ENCODE data around the gene ZNF761.
"Not testable (repeated sequence)": the region's sequence is repeated elsewhere in the genome, so short reads cannot be mapped to it uniquely, and the experiment has no call there.

ZNF761 gene

DNA sequence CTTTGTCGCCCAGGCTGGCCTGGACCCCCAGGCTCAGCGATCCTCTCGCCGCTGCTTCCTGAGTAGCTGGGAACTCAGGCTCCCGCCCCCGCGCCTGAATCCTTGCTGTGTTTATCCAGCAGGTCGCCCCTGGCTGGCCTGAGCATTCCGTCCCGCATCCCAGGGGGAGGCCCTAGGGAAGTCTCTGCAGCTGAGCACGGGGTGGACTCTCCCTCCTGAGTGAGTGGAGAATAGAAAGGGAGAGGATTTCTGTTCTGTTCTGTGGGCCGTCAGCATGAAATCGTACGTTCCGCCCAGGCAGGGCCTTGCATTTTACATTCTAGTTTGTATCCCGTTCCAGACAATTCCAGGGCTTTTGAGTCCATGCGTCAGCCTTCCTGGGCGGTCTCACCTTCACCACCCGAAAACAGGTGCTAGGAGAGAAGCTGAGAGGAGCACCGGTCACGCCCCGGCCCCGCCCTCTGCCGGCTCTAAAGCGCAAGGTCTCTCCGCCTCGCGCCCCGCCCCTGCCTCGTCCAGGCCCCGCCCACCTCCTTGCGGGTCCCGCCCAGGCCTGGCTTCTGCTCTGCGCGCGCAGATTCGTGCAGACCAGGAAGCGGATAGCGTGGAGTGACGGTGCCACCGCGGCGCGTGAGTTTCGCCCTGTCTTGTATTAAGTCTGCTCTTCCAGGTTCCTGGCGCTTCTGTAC lies at the start of gene ZNF761:
Gene ZNF761 (plus strand): TSS at position 586 of the 689 bp plus-strand sequence. CDS start 15,285 bp downstream, outside the sequence.
- peak; percentile 96 to 97 for DNase-seq

DNA sequence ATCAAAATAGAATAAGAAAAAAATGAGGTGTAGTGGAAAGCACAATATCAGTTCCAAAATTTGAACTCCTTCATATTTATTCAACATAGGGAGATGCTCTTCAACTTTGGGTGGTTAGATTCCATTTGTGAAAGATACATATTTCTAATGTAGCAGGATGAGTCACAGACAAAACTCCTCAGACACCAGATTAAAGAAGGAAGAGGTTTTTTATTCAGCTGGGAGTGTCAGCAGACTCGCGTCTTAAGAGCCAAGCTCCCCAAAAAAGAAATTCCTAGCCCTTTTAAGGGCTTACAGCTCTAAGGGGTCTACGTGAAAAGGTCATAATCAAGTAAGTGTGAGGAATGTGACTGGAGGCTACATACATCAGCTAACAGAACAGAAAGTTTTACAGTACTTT lies 43.6 kb upstream of the ZNF761 start:
- no peak for DNase-seq

DNA sequence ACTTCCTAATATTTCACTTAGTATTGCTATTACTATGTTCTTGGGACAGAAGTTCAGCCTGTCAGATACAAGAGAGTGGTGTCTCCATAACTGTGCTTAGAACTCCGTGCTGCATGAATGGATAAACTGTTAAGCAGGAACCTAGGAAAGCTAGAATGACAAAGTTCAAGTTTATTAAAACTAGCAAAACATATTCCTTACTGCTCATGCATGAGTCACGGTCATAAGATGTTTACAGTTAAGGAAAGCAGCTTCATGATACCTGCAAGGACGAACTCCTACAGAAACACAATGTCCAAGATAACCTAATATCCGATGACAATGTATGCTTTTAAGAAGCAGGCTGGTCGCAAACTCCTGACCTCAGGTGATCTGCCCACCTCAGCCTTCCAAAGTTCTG lies 42.9 kb upstream of the ZNF761 start:
- no peak for DNase-seq

DNA sequence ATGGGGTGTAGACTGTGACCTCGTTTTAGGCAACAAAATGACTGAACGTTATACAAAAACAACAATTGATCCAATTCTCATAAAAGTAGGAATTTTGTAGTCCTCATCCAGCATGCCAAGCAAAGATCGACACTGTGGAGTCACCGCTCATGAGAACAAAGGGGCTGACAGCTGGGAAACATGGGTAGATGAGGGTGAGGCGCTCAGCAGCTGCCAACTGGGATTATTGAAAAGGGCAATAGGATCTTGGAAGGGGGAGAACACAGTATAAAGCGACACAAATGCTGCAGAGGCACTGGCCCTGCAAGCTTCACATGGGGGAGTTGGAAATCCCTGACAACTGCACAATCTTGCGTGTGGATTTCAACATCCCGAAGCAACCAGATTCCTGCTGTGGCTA lies 42.2 kb upstream of the ZNF761 start:
- no peak for DNase-seq

DNA sequence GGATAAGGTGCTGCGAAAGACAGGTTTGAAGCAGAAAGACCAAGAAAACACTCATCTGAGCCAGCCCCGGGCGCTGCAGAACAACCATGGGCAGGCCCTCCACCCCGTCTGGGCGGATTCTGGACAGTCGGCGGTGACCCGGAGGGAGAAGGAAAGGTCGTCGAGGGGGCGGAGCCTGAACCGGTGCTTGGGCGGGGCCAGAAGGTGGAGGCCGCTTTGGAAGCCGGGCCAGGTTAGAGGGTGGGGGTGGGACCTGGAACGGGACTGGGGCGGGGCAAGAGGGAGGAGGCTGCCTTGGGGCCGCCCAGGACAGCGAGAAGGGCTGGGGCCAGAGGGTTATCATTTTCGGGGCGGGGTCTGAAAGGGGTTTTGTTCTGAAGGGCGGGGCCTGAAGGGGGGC lies 41.8 kb upstream of the ZNF761 start:
- DNase-seq, result no peak

DNA sequence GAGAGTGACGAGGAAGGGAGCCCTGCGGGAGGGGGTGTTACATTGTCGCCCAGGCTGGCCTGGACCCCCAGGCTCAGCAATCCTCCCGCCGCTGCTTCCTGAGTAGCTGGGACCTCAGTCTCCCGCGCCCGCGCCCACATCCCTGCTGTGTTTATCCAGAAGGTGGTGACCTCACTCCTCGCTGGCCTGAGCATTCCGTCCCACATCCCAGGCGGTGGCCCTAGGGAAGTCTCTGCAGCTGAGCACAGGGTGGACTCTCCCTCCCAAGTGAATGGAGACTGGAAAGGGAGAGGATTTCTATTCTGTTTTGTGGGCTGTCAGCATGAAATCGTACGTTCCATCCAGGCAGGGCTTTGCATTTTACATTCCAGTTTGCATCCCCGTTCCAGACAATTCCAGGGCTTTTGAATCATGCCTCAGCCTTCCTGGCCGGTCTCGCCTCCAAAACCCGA lies 37.2 kb upstream of the ZNF761 start:
- DNase-seq, result no peak

DNA sequence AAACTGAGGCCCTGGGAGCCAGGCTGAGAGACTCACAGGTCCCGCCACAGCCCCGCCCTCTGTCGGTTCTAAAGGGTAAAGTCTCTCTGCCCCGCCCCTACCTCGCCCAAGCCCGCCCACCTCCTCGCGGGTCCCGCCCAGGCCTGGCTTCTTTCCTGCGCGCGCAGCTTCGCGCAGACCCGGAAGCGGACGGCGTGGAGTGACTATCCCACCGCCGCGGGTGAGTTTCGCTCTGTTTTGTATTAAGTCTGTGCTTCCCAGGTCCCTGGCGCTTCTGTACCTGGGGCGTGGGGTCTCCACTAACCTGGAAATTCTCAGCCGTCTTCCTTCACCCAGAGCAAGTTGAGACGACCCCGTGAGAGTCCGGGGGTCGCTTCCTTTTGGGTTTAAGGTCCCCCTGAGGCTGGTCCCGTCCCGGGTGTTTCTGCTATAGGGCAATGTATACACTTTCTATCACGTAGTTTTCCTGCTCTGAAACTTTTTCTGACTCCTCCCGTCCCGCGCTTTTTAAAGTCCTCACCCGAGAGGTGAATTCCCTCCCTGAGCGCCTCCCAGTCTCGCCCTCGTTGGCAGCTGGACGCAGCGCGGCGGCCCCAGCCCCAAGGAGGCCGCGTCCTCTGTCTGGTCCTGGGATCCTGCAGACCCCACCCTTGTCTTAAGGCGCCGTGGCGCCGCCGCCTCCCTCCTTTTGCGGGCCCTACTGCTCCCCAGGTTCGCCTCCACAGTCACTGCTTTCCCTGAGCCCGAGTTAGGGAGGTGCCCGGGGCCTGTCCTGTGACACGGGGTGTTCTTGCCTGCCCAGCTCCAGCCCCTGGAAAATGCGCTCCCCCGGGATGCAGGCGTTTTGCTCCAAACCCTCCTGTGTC lies 36.6 kb upstream of the ZNF761 start, which contains the start of gene ZNF765:
Gene ZNF765 (plus strand): TSS at position 176 of the 866 bp plus-strand sequence. CDS start 2,867 bp downstream, outside the sequence.
- peak; percentile 95 for DNase-seq

DNA sequence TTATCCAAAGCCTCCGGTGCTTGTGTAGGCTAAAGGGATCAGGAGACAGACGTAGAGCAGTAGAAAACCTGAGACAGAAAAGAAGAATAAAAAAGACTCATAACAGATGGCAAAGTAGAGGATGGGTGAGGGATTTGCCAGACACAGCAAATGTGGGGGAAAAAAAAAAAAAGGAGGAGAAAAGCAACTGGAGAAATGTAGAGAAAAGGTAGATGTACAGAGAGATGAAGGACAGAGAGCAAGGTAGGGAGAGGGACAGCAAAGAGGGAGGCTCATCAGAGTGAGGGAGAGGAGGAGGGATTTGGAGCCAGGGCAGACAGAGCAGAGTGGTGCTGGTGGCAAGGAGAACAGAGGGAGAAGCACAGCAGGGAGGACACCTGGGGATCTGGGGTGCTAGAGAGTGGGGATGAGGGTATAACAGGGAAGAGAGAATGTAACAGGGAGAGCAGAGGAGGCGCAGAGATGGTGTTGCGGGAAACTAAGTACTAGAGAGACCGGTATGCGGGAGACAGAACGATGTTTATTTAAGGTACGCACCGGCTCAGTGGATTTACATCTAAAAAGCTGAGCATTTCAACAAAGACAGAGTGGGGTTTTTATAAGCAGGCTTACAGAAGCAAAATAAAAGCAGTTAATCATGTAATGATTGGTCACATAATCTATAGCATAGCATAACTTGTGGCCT lies 35.8 kb upstream of the ZNF761 start:
- DNase-seq, result not testable (repeated sequence)

DNA sequence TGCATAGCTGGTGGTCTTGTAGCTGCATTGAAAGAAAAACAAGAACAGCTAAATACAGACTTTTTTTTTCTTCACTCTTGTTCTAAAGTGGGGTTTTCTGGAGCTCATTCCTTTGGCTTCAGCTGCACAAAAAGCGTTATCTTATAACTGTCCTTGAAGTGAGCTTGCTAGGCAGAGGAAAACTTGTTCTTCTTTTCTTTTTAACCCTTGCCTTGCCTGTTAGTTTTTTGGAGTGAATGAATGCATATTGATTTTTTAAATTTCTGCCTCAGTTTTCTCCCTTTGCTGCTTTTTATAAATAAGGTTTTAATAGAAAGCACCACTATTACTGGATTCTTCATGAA lies 35.3 kb upstream of the ZNF761 start:
- no peak for DNase-seq

DNA sequence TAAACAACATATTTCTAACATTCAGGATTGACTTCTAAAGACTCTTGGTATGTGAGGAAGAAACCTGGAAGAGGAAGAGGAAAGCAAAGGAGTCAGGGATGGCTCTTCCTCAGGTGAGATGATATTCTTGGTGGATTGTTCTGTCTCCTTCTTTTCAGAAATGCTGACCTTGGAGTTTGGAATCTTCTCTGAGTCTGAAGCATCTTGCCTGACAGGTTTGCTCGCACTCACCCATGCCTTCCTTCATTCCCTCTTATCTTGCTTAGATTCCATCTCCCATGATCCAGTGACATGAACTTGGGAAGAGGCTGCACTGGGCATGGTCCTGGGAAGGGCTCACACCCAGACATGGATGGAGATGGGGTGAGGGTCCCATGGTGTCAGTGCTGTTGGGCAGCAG lies 33.9 kb upstream of the ZNF761 start:
- not testable (repeated sequence) for DNase-seq

DNA sequence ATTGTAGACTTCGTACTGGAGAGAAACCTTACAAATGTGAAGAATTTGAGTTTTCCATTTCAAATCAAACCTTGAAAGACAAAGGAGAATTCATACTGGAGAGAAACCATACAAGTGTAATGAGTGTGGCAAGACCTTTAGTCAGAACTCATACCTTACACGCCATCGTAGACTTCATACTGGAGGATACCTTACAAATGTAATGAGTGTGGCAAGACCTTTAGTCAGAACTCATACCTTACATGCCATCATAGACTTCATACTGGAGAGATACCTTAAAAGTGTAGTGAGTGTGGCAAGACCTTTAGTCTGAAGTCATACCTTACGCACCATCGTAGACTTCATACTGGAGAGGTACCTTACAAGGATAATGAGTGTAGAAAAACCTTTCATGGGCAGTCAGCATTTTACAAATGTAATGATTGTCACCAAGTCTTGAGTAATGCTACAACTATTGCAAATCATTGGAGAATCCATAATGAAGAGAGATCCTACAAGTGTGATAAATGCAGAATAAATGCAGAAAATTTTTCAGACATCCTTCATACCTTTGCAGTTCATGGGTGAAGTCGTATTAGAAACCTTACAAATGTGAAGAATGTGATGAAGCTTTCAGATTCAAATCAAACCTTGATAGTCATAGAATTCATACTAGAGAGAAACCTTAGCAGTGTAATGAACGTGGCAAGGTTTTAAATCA lies 22.1 kb upstream of the ZNF761 start:
- DNase-seq, result no peak

DNA sequence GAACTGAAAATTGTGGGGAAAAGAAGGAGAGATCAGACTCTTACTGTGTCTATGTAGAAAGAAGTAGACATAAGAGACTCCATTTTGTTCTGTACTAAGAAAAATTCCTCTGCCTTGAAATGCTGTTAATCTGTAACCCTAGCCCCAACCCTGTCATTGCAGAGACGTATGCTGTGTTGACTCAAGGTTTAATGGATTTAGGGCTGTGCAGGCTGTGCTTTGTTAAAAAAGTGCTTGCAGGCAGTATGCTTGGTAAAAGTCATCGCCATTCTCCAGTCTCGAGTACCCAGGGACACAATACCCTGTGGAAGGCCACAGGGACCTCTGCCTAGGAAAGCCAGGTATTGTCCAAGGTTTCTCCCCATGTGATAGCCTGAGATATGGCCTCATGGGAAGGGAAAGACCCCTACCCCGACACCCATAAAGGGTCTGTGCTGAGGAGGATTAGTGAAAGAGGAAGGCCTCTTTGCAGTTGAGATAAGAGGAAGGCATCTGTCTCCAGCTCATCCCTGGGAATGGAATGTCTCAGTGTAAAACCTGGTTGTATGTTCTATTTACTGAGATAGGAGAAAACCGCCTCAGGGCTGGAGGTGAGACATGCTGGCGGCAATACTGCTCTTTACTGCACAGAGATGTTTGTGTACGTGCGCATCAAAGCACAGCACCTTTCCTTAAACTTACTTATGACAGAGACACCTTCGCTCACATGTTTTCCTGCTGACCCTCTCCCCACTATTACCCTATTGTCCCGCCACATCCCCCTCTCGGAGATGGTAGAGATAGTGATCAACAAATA lies 11.1 kb upstream of the ZNF761 start:
- not testable (repeated sequence) for DNase-seq

DNA sequence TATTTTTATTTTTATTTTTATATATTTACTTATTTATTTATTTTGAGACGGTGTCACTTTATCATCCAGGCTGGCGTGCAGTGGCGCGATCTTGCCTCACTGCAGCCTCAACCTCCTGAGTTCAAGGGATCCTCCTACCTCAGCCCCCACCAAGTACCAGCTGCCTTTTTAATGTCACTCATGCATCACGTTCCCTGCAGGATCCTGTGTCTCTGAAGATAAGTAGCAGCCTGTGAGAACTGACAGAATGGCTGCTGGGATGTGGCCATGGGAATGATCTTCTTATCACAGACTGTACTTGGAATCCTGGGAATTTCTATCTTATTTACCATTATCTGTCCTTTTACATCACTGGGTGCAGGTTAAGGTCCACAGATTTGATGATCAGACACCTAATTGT lies 9.2 kb upstream of the ZNF761 start:
- no peak for DNase-seq

DNA sequence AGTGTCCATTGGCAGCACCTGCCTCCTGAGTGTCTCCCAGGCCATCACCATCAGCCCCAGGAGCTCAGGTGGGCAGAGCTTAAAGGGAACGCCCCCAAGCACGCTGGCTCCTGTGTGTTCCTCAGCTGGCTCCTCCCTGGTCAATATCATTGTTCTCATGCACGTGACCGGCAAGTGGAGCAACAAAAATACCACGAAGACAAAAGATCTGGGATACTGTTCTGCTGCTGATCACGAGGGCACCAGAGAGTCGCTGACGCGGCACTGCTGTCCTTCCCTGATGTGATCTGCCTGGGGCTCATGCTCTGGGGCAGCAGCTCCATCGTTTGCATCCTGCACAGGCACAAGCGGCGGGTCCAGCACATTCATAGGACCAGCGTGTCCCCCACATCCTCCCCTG lies 8.7 kb upstream of the ZNF761 start:
- DNase-seq, result not testable (repeated sequence)

DNA sequence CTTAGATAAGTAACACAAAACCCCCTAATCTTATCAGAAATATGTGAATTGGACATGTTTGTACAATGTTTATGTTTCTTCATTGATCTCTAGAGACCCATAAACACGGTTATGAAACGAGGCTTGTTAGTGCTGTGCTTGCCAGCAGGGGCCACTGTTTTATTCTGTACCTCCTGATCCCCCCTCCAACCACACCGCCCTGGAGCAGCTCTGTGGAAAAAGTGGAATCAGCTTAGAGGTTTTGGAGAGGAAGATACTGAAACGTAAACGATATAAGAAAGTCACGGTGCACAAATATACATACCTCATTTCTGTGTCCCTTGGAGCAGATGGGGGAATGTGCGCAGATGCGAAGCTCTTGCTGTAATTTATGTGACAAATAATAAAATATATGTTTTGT lies 8.1 kb upstream of the ZNF761 start:
- DNase-seq, result not testable (repeated sequence)

DNA sequence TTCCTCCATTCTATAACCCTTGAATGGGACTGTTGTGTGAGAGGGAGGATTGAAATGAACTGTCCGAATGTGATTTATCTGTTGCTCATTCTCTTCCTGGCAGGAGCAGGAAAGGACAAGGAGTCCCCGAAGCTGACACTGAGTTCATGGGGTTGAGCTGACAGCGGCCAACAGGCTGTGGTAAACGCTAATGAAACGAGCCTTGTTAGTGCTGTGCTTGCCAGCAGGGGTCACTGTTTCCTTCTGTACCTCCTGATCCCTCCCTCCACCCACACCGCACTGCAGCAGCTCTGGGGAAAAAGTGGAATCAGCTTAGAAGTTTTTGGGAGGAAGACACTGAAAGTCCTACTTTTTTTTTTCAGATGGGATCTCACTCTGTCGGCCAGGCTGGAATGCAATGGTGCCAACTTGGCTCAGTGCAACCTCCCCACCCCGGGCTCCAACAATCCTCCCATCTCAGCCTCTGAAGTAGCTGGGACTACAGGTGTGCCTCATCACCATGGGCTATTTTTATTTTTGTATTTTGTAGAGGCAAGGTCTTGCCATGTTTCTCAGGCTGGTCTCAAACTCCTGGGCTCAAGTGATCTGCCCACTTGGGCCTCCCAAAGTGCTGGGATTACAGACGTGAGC lies 6.7 kb upstream of the ZNF761 start:
- peak; percentile 53 to 58 for DNase-seq

DNA sequence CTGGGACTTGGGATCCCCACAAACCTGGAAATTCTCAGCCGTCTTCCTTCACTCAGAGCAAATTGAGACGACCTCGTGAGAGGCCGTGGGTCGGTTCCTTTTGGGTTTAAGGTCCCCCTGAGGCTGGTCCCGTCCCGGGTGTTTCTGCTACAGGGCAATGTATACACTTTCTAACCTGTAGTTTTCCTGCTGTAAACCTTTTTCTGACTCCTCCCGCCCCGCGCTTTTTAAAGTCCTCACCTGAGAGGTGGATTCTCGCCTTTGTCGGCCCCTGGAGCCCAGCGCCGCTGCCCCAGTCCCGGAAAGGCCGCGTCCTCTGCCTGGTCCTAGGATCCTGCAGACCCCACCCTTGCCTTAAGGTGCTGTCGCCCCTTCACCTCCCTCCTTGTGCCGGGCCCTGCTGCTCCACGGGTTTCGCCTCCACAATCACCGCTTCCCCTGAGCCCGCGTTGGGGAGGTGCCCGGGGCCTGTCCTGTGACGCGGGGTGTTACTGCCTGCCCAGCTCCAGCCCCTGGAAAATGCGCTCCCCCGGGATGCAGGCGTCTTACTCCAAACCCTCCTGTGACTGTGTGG lies 391 bp downstream of the ZNF761 start:
- peak; percentile 0 to 6 for DNase-seq

DNA sequence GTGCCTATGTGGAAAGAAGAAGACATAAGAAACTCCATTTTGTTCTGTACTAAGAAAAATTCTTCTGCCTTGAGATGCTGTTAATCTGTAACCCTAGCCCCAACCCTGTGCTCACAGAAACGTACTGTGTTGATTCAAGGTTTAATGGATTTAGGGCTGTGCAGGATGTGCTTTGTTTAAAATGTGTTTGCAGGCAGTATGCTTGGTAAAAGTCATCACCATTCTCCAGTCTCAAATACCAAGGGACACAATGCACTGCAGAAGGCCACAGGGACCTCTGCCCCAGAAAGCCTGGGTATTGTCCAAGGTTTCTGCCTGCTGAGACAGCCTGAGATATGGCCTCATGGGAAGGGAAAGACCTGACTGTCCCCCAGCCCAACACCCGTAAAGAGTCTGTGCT lies 12.0 kb downstream of the ZNF761 start:
- not testable (repeated sequence) for DNase-seq

DNA sequence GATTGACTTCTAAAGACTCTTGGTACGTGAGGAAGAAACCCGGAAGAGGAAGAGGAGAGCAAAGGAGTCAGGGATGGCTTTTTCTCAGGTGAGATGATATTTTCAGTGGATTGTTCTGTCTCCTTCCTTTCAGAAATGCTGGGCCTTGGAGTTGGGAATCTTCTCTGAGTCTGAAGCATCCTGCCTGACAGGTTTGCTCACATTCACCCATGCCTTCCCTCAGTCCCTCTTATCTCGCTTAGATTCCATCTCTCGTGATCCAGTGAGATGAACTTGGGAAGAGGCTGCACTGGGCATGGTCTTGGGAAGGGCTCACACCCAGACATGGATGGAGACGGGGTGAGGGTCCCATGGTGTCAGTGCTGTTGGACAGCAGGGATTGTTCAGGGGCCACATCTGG lies 15.4 kb downstream of the ZNF761 start:
- not testable (repeated sequence) for DNase-seq

DNA sequence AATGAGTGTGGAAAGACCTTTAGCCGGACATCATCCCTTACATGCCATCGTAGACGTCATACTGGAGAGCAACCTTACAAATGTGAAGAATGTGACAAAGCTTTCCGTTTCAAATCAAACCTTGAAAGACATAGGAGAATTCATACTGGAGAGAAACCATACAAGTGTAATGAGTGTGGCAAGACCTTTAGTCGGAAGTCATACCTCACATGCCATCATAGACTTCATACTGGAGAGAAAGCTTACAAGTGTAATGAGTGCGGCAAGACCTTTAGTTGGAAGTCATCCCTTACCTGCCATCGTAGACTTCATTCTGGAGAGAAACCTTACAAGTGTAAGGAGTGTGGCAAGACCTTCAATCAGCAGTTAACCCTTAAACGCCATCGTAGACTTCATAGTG lies 24.0 kb downstream of the ZNF761 start:
- no peak for DNase-seq

DNA sequence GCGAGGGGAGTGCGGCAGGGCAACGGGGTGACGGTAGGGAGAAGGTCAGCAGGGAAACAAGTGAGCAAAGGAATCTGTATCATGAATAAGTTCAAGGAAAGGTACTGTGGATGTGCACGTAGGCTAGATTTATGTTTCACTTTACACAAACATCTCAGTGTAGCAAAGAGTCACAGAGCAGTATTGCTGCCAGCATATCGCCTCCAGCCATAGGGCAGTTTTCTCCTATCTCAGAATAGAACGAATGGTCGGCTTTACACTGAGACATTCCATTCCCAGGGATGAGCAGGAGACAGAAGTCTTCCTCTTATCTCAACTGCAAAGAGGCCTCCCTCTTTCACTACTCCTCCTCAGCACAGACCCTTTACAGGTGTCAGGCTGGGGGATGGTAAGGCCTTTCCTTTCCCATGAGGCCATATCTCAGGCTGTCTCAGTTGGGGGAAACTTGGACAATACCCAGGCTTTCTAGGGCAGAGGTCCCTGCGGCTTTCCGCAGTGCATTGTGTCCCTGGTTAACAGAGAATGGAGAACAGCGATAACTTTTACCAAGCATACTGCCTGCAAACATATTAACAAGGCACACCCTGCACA lies 28.4 kb downstream of the ZNF761 start:
- DNase-seq, result not testable (repeated sequence)
